ENCODE data around the gene HFE. TPM values are rescaled to one million over a fixed set of nuclear protein-coding genes. Genes with fewer than 3 reads are reported as not detected.
A peak's percentile ranks its signal among the peaks of the same experiment; 100 is the strongest.

The HFE gene
- total and polyA plus RNA-seq, 2 of the 13 experiments (the other 11 are each of a cell fraction or from before 2014, with no cell fraction given): 3.7 to 6.3 TPM

- TF ChIP-seq ZBTB7A (CRISPR knock-in tag; IDR thresholded peaks at IDR 0.05) (no peak), IKZF4 (CRISPR knock-in tag; IDR thresholded peaks at IDR 0.05; ENCODE audit: borderline replicate concordance, low read depth, not compliant biosample characterization) (peak; percentile 73), ARNTL (CRISPR knock-in tag; IDR thresholded peaks at IDR 0.05) (no peak), ARID2 (CRISPR knock-in tag; IDR thresholded peaks at IDR 0.05; ENCODE audit: borderline replicate concordance) (peak; percentile 90; the same call in 1 of the 2 replicates), MXI1 (IDR thresholded peaks at IDR 0.05; ENCODE audit: borderline replicate concordance, low read depth, low read length) (peak; percentile 69; the same call in 1 of the 3 replicates), ZNF550 (CRISPR knock-in tag; IDR thresholded peaks at IDR 0.05; ENCODE audit: borderline replicate concordance) (peak; percentile 88; the same call in 1 of the 2 replicates), ZFP62 (CRISPR knock-in tag; IDR thresholded peaks at IDR 0.05) (no peak), ZNF496 (CRISPR knock-in tag; IDR thresholded peaks at IDR 0.05; ENCODE audit: insufficient replicate concordance) (no peak), TOPORS (CRISPR knock-in tag; IDR thresholded peaks at IDR 0.05) (peak; percentile 96), ZEB1 (IDR thresholded peaks at IDR 0.05; ENCODE audit: insufficient replicate concordance, low read depth) (peak; percentile 82), MTF2 (CRISPR knock-in tag; IDR thresholded peaks at IDR 0.05; ENCODE audit: borderline replicate concordance) (no peak), CHD2 (IDR thresholded peaks at IDR 0.05; ENCODE audit: low read depth, low read length) (peak; percentile 87), RBM39 (IDR thresholded peaks at IDR 0.05; ENCODE audit: low read depth, low read length, poor library complexity, severe bottlenecking) (peak; percentile 95), ISL2 (CRISPR knock-in tag; IDR thresholded peaks at IDR 0.05) (peak; percentile 32; the same call in 1 of the 2 replicates), ZNF790 (CRISPR knock-in tag; IDR thresholded peaks at IDR 0.05; ENCODE audit: borderline replicate concordance) (no peak), CBFB (CRISPR knock-in tag; IDR thresholded peaks at IDR 0.05) (peak; percentile 48; the same call in 1 of the 2 replicates), AHDC1 (CRISPR knock-in tag; IDR thresholded peaks at IDR 0.05; ENCODE audit: borderline replicate concordance) (no peak), HDAC6 (IDR thresholded peaks at IDR 0.05; ENCODE audit: low read depth, low read length) (0 out of 2 replicates have a peak, but pooled peaks have one; percentile 67), ZNF746 (CRISPR knock-in tag; IDR thresholded peaks at IDR 0.05) (no peak)
- TF ChIP-seq, protein P1, sequence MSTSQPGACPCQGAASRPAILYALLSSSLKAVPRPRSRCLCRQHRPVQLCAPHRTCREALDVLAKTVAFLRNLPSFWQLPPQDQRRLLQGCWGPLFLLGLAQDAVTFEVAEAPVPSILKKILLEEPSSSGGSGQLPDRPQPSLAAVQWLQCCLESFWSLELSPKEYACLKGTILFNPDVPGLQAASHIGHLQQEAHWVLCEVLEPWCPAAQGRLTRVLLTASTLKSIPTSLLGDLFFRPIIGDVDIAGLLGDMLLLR (CRISPR knock-in tag; IDR thresholded peaks at IDR 0.05): no peak
- TF ChIP-seq, protein P2, sequence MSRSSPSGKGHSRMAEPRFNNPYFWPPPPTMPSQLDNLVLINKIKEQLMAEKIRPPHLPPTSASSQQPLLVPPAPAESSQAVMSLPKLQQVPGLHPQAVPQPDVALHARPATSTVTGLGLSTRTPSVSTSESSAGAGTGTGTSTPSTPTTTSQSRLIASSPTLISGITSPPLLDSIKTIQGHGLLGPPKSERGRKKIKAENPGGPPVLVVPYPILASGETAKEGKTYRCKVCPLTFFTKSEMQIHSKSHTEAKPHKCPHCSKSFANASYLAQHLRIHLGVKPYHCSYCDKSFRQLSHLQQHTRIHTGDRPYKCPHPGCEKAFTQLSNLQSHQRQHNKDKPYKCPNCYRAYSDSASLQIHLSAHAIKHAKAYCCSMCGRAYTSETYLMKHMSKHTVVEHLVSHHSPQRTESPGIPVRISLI (CRISPR knock-in tag; IDR thresholded peaks at IDR 0.05; ENCODE audit: borderline replicate concordance): no peak
These were observed 36.9 kb downstream of the HFE start (continued) for GRCh38 chr6:26123947-26124780.
